ENCODE data around the gene INSYN2B.

DNA sequence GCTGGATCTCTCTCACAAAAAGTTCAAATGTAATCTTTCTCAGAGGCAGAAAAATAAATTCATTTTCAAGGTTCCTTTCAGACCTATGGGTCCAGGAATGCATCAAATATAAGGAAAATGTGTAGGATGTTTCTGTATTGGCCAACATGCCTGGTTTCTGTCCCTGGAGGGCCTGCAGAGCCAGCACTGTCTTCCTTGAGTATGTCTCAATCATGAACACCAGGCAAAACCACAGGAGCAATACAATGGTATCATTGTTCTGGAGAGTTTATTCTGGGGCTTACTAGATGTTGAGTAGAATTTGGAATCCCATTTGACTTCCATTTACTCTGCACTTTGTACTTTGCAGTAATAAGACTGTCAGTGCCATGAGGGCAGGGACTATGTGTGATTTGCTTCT, 23.5 kb downstream of the INSYN2B start:
- TF ChIP-seq, protein P1, sequence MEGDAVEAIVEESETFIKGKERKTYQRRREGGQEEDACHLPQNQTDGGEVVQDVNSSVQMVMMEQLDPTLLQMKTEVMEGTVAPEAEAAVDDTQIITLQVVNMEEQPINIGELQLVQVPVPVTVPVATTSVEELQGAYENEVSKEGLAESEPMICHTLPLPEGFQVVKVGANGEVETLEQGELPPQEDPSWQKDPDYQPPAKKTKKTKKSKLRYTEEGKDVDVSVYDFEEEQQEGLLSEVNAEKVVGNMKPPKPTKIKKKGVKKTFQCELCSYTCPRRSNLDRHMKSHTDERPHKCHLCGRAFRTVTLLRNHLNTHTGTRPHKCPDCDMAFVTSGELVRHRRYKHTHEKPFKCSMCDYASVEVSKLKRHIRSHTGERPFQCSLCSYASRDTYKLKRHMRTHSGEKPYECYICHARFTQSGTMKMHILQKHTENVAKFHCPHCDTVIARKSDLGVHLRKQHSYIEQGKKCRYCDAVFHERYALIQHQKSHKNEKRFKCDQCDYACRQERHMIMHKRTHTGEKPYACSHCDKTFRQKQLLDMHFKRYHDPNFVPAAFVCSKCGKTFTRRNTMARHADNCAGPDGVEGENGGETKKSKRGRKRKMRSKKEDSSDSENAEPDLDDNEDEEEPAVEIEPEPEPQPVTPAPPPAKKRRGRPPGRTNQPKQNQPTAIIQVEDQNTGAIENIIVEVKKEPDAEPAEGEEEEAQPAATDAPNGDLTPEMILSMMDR (IDR thresholded peaks at IDR 0.05), result no peak
- no peak for TF ChIP-seq POLR2AphosphoS5 (IDR thresholded peaks at IDR 0.05)

Data from gastroesophageal sphincter (tissue), 3 donors.